T47D (cell line): ENCODE measurements around the gene VCX.
"Not testable (repeated sequence)": the region's sequence is repeated elsewhere in the genome, so short reads cannot be mapped to it uniquely, and the experiment has no call there.

Experiments used
- DNase-seq, 2 experiments: peaks; one replicate each; pipeline versions ENCODE4 v3.0.0 to v3.0.0-alpha.2; 2011 to 2012; ENCODE audit warnings: low read depth in 1 of 2, low spot score in 1 of 2
- JUND ChIP-seq: IDR thresholded peaks from 2 replicates; pipeline ENCODE4 v1.6.1; 2012; ENCODE audit warnings: low read depth
- in situ Hi-C: cut with HindIII; loops from 2 replicates; pipeline ENCODE4 v1.10.0; 2016; ENCODE audit warnings: low sequenced_read_pairs, low pct_unique_long_range_greater_than_20kb

VCX gene

GRCh38 chrX:7842871-7843270, at the start of gene VCX:
Gene VCX (plus strand): TSS chrX:7843171. CDS start chrX:7843204, 33 bp downstream.
- DNase-seq, in situ Hi-C loops: not testable (repeated sequence)

GRCh38 chrX:7798327-7798726, 44.6 kb upstream of the VCX start:
- TF ChIP-seq JUND, result no peak
- DNase-seq, result no peak
- in situ Hi-C loops, result no loop called here

GRCh38 chrX:7801711-7802110, 41.3 kb upstream of the VCX start:
- no peak for DNase-seq
- no peak for TF ChIP-seq JUND
- in situ Hi-C loops, result no loop called here

DNA sequence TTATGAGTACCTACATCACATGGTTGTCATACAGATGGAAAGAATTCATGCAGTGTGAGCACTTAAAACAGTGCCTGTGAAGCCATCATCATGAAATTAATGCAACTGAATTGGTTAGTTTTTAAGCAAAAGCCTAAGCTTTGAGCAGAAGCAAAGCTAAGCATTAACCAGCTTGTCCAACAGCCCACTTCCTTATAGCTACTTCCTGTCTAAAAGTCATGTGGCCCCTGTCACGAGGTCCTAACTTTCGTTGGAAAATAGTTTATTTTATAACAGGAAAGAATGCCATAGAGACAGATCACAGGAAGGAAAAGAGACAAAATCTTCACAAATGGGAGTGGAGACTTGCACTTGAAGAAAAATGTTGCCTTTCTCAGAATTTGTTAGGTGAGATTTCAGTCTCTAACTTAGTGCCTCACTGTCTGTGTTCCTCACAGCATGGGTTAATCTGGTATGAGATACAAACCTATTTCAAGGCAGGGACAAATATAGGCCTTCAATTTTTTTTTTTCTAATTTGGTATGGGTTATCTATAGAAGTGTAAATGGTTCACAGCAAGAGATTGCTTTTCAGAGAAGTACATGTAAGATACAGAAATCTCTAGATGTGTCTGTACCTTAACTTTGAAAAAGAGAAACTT, 27.7 kb upstream of the VCX start:
- in situ Hi-C loops, result no loop called here
- DNase-seq, result no peak
- no peak for TF ChIP-seq JUND

- no peak for TF ChIP-seq JUND
- DNase-seq, result peak in 1 of 2 experiments; percentile 3
- in situ Hi-C loops, result no loop called here
Observed at GRCh38 chrX:7828594-7828993, 14.4 kb upstream of the VCX start.

- in situ Hi-C loops, result no loop called here
- no peak for TF ChIP-seq JUND
- DNase-seq, result no peak
Observed at GRCh38 chrX:7841084-7841805, 1.7 kb upstream of the VCX start.

DNA sequence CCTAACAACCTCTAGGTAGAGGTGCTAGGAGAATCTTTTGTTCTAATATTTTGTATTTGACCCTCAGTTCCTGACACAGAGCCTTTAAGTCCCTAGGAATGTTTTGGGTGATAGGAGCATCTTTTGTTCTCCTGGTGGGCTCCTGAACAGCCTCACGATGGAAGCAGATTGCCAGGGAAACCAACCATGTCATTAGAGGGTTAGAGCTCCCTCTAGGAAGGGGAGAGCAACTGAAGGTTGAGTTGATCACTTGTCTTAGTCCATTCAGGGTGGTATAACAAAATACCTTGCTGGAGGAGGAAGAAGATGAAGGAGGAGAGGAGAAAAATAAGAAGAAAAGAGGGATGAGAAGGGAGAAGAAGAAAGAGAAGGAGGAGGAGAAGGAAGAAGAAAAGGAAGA, 9.2 kb downstream of the VCX start:
- in situ Hi-C loops, result no loop called here
- no peak for TF ChIP-seq JUND
- DNase-seq, result no peak

GRCh38 chrX:7872042-7872441, 29.1 kb downstream of the VCX start:
- DNase-seq, result no peak
- TF ChIP-seq JUND, result no peak
- in situ Hi-C loops, result no loop called here

- no peak for TF ChIP-seq JUND
Observed at GRCh38 chrX:7876957-7877356, 34.0 kb downstream of the VCX start.

GRCh38 chrX:7889135-7889534, 46.2 kb downstream of the VCX start:
- no peak for DNase-seq
- in situ Hi-C loops, result no loop called here

More at GRCh38 chrX:7876957-7877356, 34.0 kb downstream of the VCX start:
- no peak for DNase-seq
- in situ Hi-C loops, result no loop called here

GRCh38 chrX:7889680-7890079, 46.7 kb downstream of the VCX start:
- no peak for TF ChIP-seq JUND
- DNase-seq, result no peak
- in situ Hi-C loops, result no loop called here

More at GRCh38 chrX:7889135-7889534, 46.2 kb downstream of the VCX start:
- no peak for TF ChIP-seq JUND

DNA sequence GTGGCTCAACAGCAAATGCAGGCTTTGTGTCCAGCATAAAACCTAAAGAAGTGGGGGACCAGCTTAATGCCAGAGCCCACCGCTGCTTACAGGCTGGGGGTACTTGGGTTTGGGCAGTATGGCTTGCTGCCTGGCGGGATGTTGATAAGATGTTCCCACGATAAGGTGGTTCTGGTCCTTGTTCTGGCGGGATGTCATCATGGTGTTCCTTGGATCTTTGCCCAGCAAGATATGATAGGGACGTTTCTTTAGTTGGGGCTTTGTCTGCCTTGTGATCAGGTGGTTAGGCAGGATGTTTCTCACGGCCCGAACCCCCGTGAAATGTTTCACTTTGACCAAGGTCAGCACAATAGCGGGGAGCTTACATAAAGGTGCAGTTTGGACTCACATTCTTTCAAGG, 49.0 kb downstream of the VCX start:
- no peak for DNase-seq
- no peak for TF ChIP-seq JUND
- in situ Hi-C loops, result no loop called here
